ENCODE measurements around the gene MAGI1.

Gene MAGI1

DNA sequence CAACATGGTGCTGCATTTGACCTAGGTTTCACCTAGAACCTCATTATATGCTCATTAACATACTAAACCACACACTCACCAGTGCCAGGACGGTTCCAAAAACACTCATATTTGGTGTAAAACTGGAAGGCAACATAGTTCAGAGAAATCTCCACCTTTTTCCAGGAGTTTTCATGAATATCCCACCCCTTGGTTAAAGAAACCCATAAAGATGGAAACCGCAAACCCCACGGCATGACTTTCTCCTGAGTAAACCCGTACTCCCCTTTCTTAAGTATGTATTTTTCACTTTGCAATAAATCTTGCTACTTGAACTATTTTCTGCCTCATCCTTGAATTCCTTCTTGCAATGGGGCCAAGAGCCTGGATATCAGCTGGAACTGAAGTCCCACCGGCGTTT lies 379.3 kb downstream of the MAGI1 start:
- no peak for TF ChIP-seq JUND (IDR thresholded peaks at IDR 0.05; ENCODE audit: low read depth)
- in situ Hi-C loops (cut with HindIII; ENCODE audit: low pct_unique_long_range_greater_than_20kb, low sequenced_read_pairs), result no loop called here
- DNase-seq (ENCODE audit: low read depth in 1 of 2, low spot score in 1 of 2), result no peak

DNA sequence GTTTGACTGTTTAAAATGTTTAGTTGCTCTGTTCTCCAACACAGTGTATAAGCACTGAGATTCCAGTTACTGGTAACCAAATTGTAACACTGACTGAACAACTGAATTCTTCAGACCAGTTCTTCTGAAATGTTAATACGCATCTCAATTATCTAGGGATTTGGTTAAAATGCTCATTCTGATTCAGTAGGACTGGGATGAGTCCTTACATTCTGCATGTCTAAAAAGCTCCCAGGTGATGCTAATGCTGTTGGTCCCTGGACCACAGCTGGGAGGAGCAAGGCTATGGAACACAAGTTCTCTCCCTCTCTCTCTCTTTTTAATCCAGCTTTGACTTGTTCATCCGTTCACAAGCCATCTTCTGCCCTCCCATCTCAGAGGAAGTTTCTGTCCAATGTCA lies 380.3 kb downstream of the MAGI1 start:
- in situ Hi-C loops (cut with HindIII; ENCODE audit: low pct_unique_long_range_greater_than_20kb, low sequenced_read_pairs), result no loop called here
- no peak for DNase-seq (ENCODE audit: low read depth in 1 of 2, low spot score in 1 of 2)
- no peak for TF ChIP-seq JUND (IDR thresholded peaks at IDR 0.05; ENCODE audit: low read depth)

- in situ Hi-C loops (cut with HindIII; ENCODE audit: low pct_unique_long_range_greater_than_20kb, low sequenced_read_pairs), result no loop called here
- TF ChIP-seq JUND (IDR thresholded peaks at IDR 0.05; ENCODE audit: low read depth), result no peak
- DNase-seq (ENCODE audit: low read depth in 1 of 2, low spot score in 1 of 2), result no peak
These were observed 383.7 kb downstream of the MAGI1 start for GRCh38 chr3:65655061-65655460.

GRCh38 chr3:65653731-65654130 lies 385.0 kb downstream of the MAGI1 start:
- DNase-seq (ENCODE audit: low read depth in 1 of 2, low spot score in 1 of 2), result no peak
- in situ Hi-C loops (cut with HindIII; ENCODE audit: low pct_unique_long_range_greater_than_20kb, low sequenced_read_pairs), result no loop called here
- TF ChIP-seq JUND (IDR thresholded peaks at IDR 0.05; ENCODE audit: low read depth), result no peak

DNA sequence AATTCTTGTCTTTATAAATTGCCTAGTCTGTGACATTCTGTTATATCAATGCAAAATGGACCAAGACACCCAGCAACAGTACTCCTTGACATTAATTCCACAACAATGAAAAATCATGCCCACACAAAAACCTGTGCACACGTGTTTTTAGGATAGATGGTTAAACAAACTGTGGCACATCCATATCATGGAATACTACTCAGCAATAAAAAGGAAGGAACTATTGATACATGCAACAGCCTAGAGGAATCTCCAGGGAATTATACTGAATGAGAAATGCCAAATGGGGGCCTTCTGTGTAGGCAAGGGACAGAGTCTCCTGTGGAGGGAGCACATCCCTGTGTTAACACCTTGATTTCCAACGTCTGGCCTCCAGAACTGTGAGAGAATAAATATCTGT lies 388.5 kb downstream of the MAGI1 start:
- in situ Hi-C loops (cut with HindIII; ENCODE audit: low pct_unique_long_range_greater_than_20kb, low sequenced_read_pairs), result no loop called here
- no peak for DNase-seq (ENCODE audit: low read depth in 1 of 2, low spot score in 1 of 2)
- TF ChIP-seq JUND (IDR thresholded peaks at IDR 0.05; ENCODE audit: low read depth), result no peak

DNA sequence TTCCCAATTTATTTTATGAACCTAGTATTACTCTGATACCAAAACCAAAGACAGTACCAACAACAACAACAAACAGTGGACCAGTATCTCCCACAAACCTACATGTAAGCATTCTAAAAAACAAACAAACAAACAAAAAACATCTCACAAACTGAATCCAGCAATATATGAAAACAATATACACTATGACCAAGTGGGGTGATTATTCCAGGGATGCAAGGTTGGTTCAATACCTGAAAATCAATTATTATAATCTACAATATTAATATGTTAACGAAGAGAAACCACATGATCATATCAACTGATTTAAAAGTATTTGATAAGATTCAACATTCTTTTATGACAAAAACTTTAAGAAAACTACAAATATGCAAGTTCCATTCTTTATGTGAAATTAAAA lies 391.3 kb downstream of the MAGI1 start:
- no peak for TF ChIP-seq JUND (IDR thresholded peaks at IDR 0.05; ENCODE audit: low read depth)
- in situ Hi-C loops (cut with HindIII; ENCODE audit: low pct_unique_long_range_greater_than_20kb, low sequenced_read_pairs), result no loop called here
- no peak for DNase-seq (ENCODE audit: low read depth in 1 of 2, low spot score in 1 of 2)

GRCh38 chr3:65642883-65643282 lies 395.8 kb downstream of the MAGI1 start:
- in situ Hi-C loops (cut with HindIII; ENCODE audit: low pct_unique_long_range_greater_than_20kb, low sequenced_read_pairs), result no loop called here

DNA sequence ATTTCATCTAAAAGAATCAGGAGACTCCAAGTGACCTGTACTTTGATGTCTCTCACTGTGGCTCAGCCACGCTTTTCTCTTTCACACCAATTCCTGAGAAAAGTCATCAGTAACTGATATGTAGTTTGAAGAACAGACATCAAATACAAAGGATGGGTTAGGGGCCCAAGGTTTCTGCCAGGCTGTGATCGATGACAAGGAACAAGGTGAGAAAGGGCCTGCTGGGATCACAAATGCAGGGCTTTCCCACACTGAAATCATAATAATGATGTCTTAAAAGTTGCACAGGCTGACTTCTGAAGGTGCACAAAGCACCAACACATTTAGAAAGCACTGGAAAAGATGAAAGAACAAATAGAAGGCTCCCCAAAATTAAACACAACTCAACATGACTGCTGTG lies 396.9 kb downstream of the MAGI1 start:
- no peak for TF ChIP-seq JUND (IDR thresholded peaks at IDR 0.05; ENCODE audit: low read depth)
- DNase-seq (ENCODE audit: low read depth in 1 of 2, low spot score in 1 of 2), result no peak
- in situ Hi-C loops (cut with HindIII; ENCODE audit: low pct_unique_long_range_greater_than_20kb, low sequenced_read_pairs), result no loop called here

More at GRCh38 chr3:65642883-65643282, 395.8 kb downstream of the MAGI1 start:
- TF ChIP-seq JUND (IDR thresholded peaks at IDR 0.05; ENCODE audit: low read depth), result no peak
- DNase-seq (ENCODE audit: low read depth in 1 of 2, low spot score in 1 of 2), result no peak

DNA sequence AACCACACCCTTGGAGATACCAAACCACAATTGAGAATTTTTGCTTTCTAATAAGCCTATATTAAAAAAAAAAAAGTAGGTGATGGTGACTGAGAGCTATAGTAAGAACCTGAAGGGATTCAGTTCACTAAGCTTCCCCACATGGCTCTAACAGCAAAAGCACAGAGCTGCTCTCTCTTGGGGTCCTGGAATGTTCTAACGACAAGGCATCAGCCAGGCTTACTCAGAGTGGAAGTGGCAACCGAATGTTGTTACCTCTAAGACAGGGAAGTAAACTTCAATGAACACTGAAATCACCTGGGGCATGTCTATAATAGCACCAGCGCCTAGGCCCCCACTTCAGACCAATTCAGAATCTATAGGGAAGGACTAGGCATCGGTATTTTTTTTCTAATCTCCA lies 397.7 kb downstream of the MAGI1 start:
- no peak for DNase-seq (ENCODE audit: low read depth in 1 of 2, low spot score in 1 of 2)
- in situ Hi-C loops (cut with HindIII; ENCODE audit: low pct_unique_long_range_greater_than_20kb, low sequenced_read_pairs), result no loop called here
- no peak for TF ChIP-seq JUND (IDR thresholded peaks at IDR 0.05; ENCODE audit: low read depth)

DNA sequence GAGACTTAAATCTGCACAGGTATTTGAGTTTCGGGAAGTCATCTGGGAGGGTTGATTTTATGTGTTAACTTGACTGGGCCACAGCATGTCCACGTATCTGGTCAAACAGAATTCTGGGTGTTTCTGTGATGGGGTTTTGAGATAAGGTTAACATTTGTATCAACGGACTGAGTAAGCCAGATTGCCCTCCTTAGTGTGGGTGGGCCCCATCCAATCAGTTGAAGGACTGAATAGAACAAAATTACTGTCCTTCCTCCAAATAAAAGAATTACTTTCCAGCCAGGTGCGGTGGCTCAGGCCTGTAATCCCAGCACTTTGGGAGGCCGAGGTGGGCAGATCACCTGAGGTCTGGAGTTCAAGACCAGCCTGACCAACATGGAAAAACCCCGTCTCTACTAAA lies 399.3 kb downstream of the MAGI1 start:
- DNase-seq (ENCODE audit: low read depth in 1 of 2, low spot score in 1 of 2), result no peak
- TF ChIP-seq JUND (IDR thresholded peaks at IDR 0.05; ENCODE audit: low read depth), result no peak
- in situ Hi-C loops (cut with HindIII; ENCODE audit: low pct_unique_long_range_greater_than_20kb, low sequenced_read_pairs), result no loop called here

GRCh38 chr3:65638301-65638700 lies 400.4 kb downstream of the MAGI1 start:
- TF ChIP-seq JUND (IDR thresholded peaks at IDR 0.05; ENCODE audit: low read depth), result no peak
- no peak for DNase-seq (ENCODE audit: low read depth in 1 of 2, low spot score in 1 of 2)
- in situ Hi-C loops (cut with HindIII; ENCODE audit: low pct_unique_long_range_greater_than_20kb, low sequenced_read_pairs), result no loop called here

- TF ChIP-seq JUND (IDR thresholded peaks at IDR 0.05; ENCODE audit: low read depth), result no peak
- no peak for DNase-seq (ENCODE audit: low read depth in 1 of 2, low spot score in 1 of 2)
- in situ Hi-C loops (cut with HindIII; ENCODE audit: low pct_unique_long_range_greater_than_20kb, low sequenced_read_pairs), result no loop called here
These were observed 402.4 kb downstream of the MAGI1 start for GRCh38 chr3:65636326-65636725.

DNA sequence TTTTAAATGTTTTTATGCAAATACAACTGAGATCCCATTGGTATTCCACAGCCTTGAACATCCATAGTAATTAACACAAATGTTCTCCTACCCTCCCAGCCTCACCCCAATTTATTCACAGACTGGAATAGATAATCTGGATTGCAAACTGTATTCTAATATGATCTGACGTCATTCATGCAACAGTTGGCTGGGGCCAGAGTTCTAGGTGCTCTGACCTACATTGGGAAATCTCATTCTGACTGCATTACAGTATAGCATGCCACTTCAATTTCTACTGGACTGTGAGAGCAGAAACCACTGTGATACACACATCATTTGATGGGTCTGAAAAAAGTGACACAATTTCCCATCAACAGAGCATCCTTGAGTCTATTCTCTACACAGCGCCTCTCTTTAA lies 403.1 kb downstream of the MAGI1 start:
- TF ChIP-seq JUND (IDR thresholded peaks at IDR 0.05; ENCODE audit: low read depth), result no peak
- no peak for DNase-seq (ENCODE audit: low read depth in 1 of 2, low spot score in 1 of 2)
- in situ Hi-C loops (cut with HindIII; ENCODE audit: low pct_unique_long_range_greater_than_20kb, low sequenced_read_pairs), result no loop called here

DNA sequence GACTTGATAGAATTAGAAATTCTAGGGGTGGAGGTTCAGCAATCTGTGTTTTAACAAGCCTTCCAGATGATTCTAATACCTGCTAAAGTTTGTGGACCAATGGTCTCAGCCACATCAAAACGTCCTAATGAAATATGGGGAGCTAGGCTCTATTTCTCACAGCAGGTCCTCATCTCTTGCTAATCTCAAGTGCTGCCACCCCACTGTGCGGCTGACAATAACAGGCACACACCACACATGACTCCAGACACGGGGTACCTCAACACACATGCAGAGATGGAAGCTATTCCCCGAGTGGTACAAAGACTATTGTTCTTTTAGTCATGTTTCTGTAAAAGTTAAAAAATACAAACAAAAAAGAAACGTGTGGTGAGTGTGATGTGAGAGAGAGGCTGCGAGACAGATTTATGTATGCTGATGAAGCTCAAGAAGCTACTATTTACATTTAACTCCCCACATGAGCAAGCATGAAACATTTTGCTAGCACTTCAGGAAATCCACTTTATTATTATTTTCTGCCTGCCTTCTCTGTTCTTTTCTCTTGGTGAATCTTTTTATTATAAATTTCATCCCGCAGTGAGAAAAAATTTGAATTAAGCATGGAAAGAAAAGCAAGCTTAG lies 405.6 kb downstream of the MAGI1 start:
- in situ Hi-C loops (cut with HindIII; ENCODE audit: low pct_unique_long_range_greater_than_20kb, low sequenced_read_pairs), result no loop called here
- DNase-seq (ENCODE audit: low read depth in 1 of 2, low spot score in 1 of 2), result no peak
- TF ChIP-seq JUND (IDR thresholded peaks at IDR 0.05; ENCODE audit: low read depth), result no peak
